ENCODE measurements around the gene SEMA3D.

SEMA3D gene

DNA sequence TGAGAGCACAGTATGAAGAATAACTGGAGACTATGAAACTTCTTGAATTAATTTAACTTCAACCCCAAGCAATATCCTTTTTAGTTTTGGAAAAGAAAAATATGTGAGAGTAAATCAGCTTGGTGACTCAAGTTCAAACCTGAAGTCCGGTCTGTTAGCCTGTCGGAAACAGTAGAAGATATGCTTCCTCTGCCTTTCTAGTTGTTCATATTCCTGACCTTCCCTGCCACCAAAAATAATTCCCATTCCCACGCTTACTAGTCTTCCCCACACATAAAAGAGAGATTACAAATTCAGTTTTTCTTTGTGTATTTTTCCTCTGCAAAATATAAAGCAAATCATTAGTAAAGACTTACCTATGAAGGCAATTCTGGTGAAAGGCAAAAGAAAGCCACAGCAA lies 3.6 kb downstream of the SEMA3D start:
- DNase-seq: no peak

GRCh38 chr7:85178531-85179298 lies 8.1 kb downstream of the SEMA3D start:
- DNase-seq: no peak

DNA sequence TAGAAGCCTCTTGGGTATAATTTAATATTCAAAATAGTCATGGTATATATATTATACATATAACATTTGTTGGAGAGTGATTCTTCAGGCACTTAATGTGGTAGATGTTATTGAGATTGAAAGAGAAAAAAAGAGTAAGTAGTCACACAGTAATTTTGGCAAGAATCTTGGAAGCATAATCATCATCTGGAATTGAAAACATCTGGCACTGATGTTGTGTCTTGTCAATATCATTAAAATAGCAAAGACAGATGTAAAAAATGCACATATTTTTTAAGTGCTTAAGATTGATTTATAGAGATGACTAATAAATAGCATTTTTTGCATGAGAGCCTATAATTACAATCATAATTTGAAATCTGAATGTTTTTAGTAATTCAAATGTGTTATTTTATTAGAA lies 9.5 kb downstream of the SEMA3D start:
- DNase-seq: no peak

DNA sequence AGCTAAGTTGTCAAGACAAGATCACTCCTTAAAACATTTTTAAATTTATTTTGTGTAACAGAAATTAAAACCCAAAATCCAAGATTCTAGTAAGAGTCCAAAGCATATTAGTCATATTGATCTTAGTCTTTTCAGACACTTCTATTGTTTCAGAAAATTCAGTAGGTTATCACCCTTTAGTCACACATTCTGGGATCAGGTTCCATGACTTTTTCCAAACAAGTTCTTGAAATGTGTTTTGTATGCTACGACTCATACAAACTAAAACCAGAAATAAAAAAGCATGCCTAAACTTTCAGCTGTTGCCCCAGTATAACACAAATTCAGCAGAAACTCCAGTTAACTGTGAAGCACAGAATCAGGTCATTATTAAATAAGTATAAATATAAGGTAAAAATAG lies 10.7 kb downstream of the SEMA3D start:
- no peak for DNase-seq

- no peak for DNase-seq
These were observed 11.6 kb downstream of the SEMA3D start for GRCh38 chr7:85175217-85175616.

GRCh38 chr7:85172530-85172941 lies 14.3 kb downstream of the SEMA3D start:
- no peak for DNase-seq

DNA sequence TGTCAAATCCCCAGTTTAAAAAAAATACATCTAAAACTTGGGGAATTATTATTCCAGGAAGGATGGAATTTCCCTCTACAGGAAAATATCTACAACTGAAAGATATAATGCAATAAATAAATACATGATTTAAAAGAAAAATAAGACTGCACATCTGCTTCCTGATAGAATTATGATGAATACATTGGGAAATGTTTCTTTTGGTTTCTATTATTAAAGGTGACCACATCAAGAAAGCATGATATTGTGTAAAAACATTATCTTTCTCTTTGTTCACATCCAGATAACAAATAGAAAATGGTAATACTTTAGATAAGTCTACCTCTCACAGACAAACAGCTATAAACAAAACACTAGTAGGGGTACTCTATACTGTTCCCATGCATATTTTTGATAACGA lies 19.2 kb downstream of the SEMA3D start:
- DNase-seq: no peak

GRCh38 chr7:85165263-85165662 lies 21.6 kb downstream of the SEMA3D start:
- DNase-seq: no peak

- DNase-seq: no peak
These were observed 22.5 kb downstream of the SEMA3D start for GRCh38 chr7:85164376-85164775.

- no peak for DNase-seq
These were observed 24.1 kb downstream of the SEMA3D start for GRCh38 chr7:85162721-85163120.

GRCh38 chr7:85160223-85160622 lies 26.6 kb downstream of the SEMA3D start:
- no peak for DNase-seq

DNA sequence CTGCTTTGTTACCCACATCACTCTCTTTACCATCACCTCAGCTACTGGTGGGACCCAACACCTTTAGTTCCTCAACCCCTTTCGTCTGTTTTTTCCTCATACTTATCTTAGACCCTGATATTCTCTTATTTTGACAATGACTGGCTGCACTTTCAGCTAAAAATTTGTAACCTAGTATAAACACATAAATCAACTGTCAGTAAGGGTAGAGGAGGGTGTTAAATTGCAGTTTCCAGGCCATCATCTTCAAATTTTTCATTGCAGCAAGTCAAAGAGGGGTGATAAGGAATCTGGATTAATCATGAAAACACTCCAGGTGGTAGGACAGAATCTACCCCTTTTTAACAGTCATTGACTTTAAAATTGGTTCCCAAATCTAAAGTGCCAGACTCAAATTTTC lies 27.9 kb downstream of the SEMA3D start:
- no peak for DNase-seq

GRCh38 chr7:85156661-85157208 lies 30.1 kb downstream of the SEMA3D start:
- no peak for DNase-seq

GRCh38 chr7:85154282-85154937 lies 32.4 kb downstream of the SEMA3D start:
- no peak for DNase-seq

DNA sequence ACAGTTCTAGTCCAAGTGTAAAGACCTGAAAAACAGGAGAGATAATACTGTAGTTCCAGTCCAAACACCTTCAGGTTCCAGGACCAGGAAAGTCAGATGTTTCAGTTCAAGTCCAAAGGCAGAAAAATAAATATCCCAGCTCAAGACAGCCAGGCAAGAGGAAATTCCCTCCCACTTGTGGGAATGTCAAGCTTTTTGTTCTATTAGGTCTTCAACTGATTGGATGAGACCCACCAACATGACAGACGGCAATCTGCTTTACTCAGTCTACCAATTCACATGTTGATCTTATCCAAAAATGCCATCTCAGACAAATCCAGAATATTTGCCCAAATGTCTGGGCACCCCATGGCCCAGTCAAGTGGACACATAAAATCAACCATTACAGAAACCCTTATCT lies 33.1 kb downstream of the SEMA3D start:
- DNase-seq: no peak

GRCh38 chr7:85150624-85151023 lies 36.2 kb downstream of the SEMA3D start:
- no peak for DNase-seq

- DNase-seq: no peak
These were observed 42.1 kb downstream of the SEMA3D start for GRCh38 chr7:85144771-85145170.

GRCh38 chr7:85135977-85136376 lies 50.9 kb downstream of the SEMA3D start:
- DNase-seq: no peak

DNA sequence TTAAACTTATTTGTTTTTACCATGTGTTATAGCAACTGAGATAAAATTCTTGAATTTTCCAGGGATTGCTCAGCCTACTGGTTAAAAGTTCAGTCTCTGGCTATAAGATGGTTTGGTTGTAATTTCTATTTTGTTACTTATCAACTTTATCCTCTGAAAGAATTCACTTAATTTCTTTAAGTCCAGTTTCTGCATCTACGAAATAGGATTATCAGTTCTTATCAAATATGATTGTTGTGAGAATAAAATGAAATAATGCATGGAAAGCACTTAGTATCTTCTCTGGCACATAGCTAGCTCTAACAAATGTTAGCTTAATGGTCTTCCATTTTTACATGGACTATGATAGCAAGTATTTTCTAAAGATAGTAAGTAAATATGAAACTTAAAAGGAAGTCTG lies 53.3 kb downstream of the SEMA3D start:
- DNase-seq: no peak

- DNase-seq: no peak
These were observed 53.9 kb downstream of the SEMA3D start for GRCh38 chr7:85133006-85133405.

DNA sequence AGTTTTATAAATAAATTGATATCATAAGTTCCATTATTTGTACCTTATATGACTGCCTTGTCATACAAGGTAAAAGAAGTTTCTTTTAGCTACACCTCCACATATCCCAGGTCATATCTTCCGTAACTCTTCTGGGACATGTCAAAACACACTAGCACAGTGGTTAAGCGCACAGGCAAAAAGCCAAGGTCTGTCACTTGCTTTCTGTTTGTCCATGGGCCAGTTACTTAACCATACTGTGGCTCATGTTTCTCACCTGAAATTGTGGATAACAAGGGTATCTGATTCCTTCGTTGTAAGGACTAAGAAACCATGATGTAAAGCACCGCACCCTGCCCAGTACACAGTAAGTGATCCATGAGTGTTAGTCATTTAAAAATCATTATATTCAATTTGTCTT lies 56.2 kb downstream of the SEMA3D start:
- DNase-seq: no peak

DNA sequence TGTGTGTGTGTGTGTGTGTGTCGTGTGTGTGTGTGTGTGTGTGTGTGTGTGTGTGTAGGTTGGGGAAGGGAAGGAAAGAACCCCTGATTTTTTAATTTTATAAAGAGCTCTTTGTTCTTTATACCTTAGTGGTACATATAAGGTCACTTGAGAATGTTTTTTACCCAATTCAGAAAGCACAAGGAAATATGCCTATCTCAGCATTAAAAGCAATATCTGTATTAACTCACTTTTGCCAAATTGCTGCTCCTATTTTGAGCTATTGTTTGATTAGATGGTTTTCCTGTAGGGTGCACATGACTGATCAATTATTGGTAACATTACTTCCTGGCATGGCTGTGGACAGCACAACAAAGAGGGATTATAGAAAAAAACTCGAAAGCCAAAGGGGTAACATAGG lies 60.5 kb downstream of the SEMA3D start:
- no peak for DNase-seq

- DNase-seq: no peak
These were observed 61.2 kb downstream of the SEMA3D start for GRCh38 chr7:85125651-85126131.

GRCh38 chr7:85125176-85125575 lies 61.7 kb downstream of the SEMA3D start:
- DNase-seq: no peak

Data from effector CD4-positive, alpha-beta T cell (primary cell).